ENCODE data around the gene SNRNP35. TPM values are rescaled to one million over a fixed set of nuclear protein-coding genes. Genes with fewer than 3 reads are reported as not detected.
A peak's percentile ranks its signal among the peaks of the same experiment; 100 is the strongest.
"Not testable (repeated sequence)": the region's sequence is repeated elsewhere in the genome, so short reads cannot be mapped to it uniquely, and the experiment has no call there.

The SNRNP35 gene
- total RNA-seq, 4 donors from 2014 or later: 22.6 to 40.4 (median 23.5) TPM

GRCh38 chr12:123506843-123507236 lies 48.9 kb downstream of the SNRNP35 start:
- Histone ChIP-seq H3K4me3 (no peak overlapping the region), H3K4me1 (peaks cover 0 to 5% of the 10 kb centered on the region in 2 donors), H3K9me3 (no peaks in the 10 kb centered on the region), H3K27ac (no peak overlapping the region), H3K36me3 (peaks cover 0 to 13% of the 10 kb centered on the region in 2 donors), H3K27me3 (no peaks in the 10 kb centered on the region)
- no peak for DNase-seq
- intact Hi-C loops (cut with DNase I; ENCODE audit: low total_unique reads) (no loop called here), in situ Hi-C loops (cut with MboI; ENCODE audit: low sequenced_read_pairs in 4 of 4) (no loop called here)
- TF ChIP-seq POLR2A (IDR thresholded peaks at IDR 0.05): no peak
- TF ChIP-seq CTCF (IDR thresholded peaks at IDR 0.05 in 4 of 5, conservative IDR thresholded peaks at IDR 0.05 in 1 of 5): no peak
- no peak for ATAC-seq

GRCh38 chr12:123512838-123513665 lies 55.1 kb downstream of the SNRNP35 start:
- Histone ChIP-seq H3K36me3 (peaks cover 0 to 26% of the 10 kb centered on the region in 2 donors), H3K4me3 (no peak overlapping the region), H3K27ac (peak overlapping the region in 2 of 4 donors; percentile 18), H3K9me3 (no peaks in the 10 kb centered on the region), H3K27me3 (no peaks in the 10 kb centered on the region), H3K4me1 (no peaks in the 10 kb centered on the region)
- DNase-seq (no peak), ATAC-seq (no peak)
- no peak for TF ChIP-seq POLR2A (IDR thresholded peaks at IDR 0.05)
- no peak for TF ChIP-seq CTCF (IDR thresholded peaks at IDR 0.05 in 4 of 5, conservative IDR thresholded peaks at IDR 0.05 in 1 of 5)
- in situ Hi-C loops (cut with MboI; ENCODE audit: low sequenced_read_pairs in 4 of 4): no loop called here
- intact Hi-C loops (cut with DNase I; ENCODE audit: low total_unique reads): no loop called here

DNA sequence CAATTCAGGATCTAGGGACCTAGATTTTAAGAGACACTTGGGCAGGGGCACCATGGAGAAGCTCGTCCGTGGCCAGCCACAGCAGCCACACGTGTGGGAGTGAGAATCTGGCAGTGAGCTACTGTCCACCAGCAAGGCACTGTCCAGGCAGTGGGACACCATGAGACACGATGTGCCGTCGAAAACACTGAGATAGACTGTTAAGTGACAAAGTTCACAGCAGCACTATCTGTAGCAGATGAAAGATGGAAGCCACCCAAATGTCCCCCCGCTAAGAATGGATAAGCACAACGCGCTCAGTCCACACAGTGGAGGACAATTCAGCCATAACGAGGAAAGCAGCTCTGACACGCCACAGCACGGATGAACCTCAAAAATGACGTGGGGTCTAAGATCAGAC lies 55.9 kb downstream of the SNRNP35 start:
- intact Hi-C loops (cut with DNase I; ENCODE audit: low total_unique reads): no loop called here
- in situ Hi-C loops (cut with MboI; ENCODE audit: low sequenced_read_pairs in 4 of 4): no loop called here
- no peak for TF ChIP-seq CTCF (IDR thresholded peaks at IDR 0.05 in 4 of 5, conservative IDR thresholded peaks at IDR 0.05 in 1 of 5)
- TF ChIP-seq POLR2A (IDR thresholded peaks at IDR 0.05): no peak
- Histone ChIP-seq H3K4me1 (no peaks in the 10 kb centered on the region), H3K27ac (peak overlapping the region in 2 of 4 donors; percentile 18 to 23), H3K27me3 (no peaks in the 10 kb centered on the region), H3K4me3 (no peak overlapping the region), H3K36me3 (peaks cover 0 to 27% of the 10 kb centered on the region in 2 donors), H3K9me3 (no peaks in the 10 kb centered on the region)
- DNase-seq (no peak), ATAC-seq (no peak)

- not testable (repeated sequence) for ATAC-seq
These were observed 56.8 kb downstream of the SNRNP35 start for GRCh38 chr12:123514582-123515221.

GRCh38 chr12:123516216-123516780 lies 58.4 kb downstream of the SNRNP35 start:
- peaks cover 12% of the 10 kb centered on the region in 2 donors for H3K4me1 ChIP-seq
- ATAC-seq (no peak), DNase-seq (no peak)
- intact Hi-C loops (cut with DNase I; ENCODE audit: low total_unique reads): no loop called here
- peaks cover 0 to 34% of the 10 kb centered on the region in 2 donors for H3K36me3 ChIP-seq
- no peaks in the 10 kb centered on the region for H3K9me3 ChIP-seq
- peak overlapping the region in 2 of 4 donors; percentile 16 to 35 for H3K27ac ChIP-seq
- H3K4me3 ChIP-seq: no peak overlapping the region
- TF ChIP-seq CTCF (IDR thresholded peaks at IDR 0.05 in 4 of 5, conservative IDR thresholded peaks at IDR 0.05 in 1 of 5) (no peak), POLR2A (IDR thresholded peaks at IDR 0.05) (no peak)
- H3K27me3 ChIP-seq: no peaks in the 10 kb centered on the region
- in situ Hi-C loops (cut with MboI; ENCODE audit: low sequenced_read_pairs in 4 of 4): no loop called here

More at GRCh38 chr12:123514582-123515221, 56.8 kb downstream of the SNRNP35 start:
- in situ Hi-C loops (cut with MboI; ENCODE audit: low sequenced_read_pairs in 4 of 4); H3K27me3 ChIP-seq; H3K4me3 ChIP-seq; H3K9me3 ChIP-seq; intact Hi-C loops (cut with DNase I; ENCODE audit: low total_unique reads); H3K27ac ChIP-seq; DNase-seq; H3K4me1 ChIP-seq: not testable (repeated sequence)
- H3K36me3 ChIP-seq: peaks cover 0 to 27% of the 10 kb centered on the region in 2 donors
